Stomach (tissue), 4 donors: Measurements from ENCODE around the gene GTSE1.

Experiments used
- POLR2A ChIP-seq, 4 donors: fragments of 450-650 bp; IDR thresholded peaks; one replicate each; pipeline ENCODE4 v1.6.1; 2016; ENCODE audit warnings: antibody characterized with exemption in 4 of 4, control low read depth in 2 of 4, mild to moderate bottlenecking in 1 of 4, moderate library complexity in 1 of 4
- POLR2AphosphoS5 ChIP-seq, 3 donors: sonication (generic); formaldehyde crosslinking; IDR thresholded peaks; one replicate each; pipeline ENCODE4 v1.6.1; 2016; ENCODE audit warnings: antibody characterized with exemption in 3 of 3
- TF ChIP-seq, protein P1 (sequence below), 7 experiments: fragments of 450-650 bp in 4 of 7; fragments of 200-600 bp in 3 of 7; sonication (generic) in 3 of 7; IDR thresholded peaks; one replicate each; pipeline ENCODE4 v1.5.1; 2016 to 2019; ENCODE audit warnings: antibody characterized with exemption in 7 of 7, control low read depth in 2 of 7, mild to moderate bottlenecking in 1 of 7

DNA sequence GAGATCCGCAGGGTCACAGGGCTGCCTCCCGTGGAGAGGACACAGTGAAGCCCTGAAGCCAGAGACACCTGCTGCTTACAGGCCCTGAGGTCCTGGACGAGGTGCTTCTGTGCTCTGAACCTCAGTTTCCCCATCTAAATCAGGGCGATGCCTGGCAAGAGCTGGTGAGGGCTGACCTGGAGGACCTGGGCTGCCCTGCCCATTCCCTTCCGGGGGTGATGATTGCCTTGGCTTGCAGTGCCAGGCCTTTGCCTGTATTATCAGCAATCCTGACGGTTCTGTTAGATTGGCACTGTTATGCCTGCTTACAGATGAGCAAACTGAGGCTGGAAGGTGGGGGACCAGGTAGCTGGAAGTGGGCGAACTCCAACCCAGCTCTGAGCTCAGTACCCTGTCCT lies 7.8 kb upstream of the GTSE1 start:
- TF ChIP-seq, protein P1, sequence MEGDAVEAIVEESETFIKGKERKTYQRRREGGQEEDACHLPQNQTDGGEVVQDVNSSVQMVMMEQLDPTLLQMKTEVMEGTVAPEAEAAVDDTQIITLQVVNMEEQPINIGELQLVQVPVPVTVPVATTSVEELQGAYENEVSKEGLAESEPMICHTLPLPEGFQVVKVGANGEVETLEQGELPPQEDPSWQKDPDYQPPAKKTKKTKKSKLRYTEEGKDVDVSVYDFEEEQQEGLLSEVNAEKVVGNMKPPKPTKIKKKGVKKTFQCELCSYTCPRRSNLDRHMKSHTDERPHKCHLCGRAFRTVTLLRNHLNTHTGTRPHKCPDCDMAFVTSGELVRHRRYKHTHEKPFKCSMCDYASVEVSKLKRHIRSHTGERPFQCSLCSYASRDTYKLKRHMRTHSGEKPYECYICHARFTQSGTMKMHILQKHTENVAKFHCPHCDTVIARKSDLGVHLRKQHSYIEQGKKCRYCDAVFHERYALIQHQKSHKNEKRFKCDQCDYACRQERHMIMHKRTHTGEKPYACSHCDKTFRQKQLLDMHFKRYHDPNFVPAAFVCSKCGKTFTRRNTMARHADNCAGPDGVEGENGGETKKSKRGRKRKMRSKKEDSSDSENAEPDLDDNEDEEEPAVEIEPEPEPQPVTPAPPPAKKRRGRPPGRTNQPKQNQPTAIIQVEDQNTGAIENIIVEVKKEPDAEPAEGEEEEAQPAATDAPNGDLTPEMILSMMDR (IDR thresholded peaks at IDR 0.05): no peak
- no peak for TF ChIP-seq POLR2A (IDR thresholded peaks at IDR 0.05)
- no peak for TF ChIP-seq POLR2AphosphoS5 (IDR thresholded peaks at IDR 0.05)
